MM.1S (cell line): Measurements from ENCODE around the gene RNF152.

ENCODE experiments used
- DNase-seq: peaks from one replicate; pipeline ENCODE4 v3.0.0-alpha.2; 2015
- H2AFZ ChIP-seq: fragments of 300-600 bp; sonication (generic); 2 replicates; pipeline ENCODE4 v1.6.0; 2016; ENCODE audit warnings: antibody characterized with exemption, low read length
- H3F3A ChIP-seq: fragments of 300-600 bp; sonication (generic); 2 replicates; pipeline ENCODE4 v1.6.1; 2016; ENCODE audit warnings: mild to moderate bottlenecking, antibody characterized with exemption, low read length, moderate library complexity, mixed read lengths; ENCODE audit not compliant: insufficient read depth
- H3K27ac ChIP-seq: fragments of 300-600 bp; sonication (generic); 2 replicates; pipeline ENCODE4 v1.5.1; 2016; ENCODE audit warnings: mild to moderate bottlenecking, low read length
- H3K27me3 ChIP-seq: fragments of 300-600 bp; sonication (generic); replicated peaks from 2 replicates; pipeline ENCODE4 v1.6.0; 2016; ENCODE audit warnings: low read length; ENCODE audit not compliant: insufficient read depth
- H3K36me3 ChIP-seq: fragments of 300-600 bp; sonication (generic); replicated peaks from 2 replicates; pipeline ENCODE4 v1.6.1; 2016; ENCODE audit warnings: mild to moderate bottlenecking, low read length, mixed read lengths; ENCODE audit not compliant: insufficient read depth
- H3K4me1 ChIP-seq: fragments of 300-600 bp; sonication (generic); 2 replicates; pipeline ENCODE4 v1.6.1; 2016; ENCODE audit warnings: low read length, mixed read lengths
- H3K4me2 ChIP-seq: fragments of 300-600 bp; sonication (generic); 2 replicates; pipeline ENCODE4 v1.6.0; 2016; ENCODE audit warnings: low read depth, low read length
- H3K4me3 ChIP-seq: fragments of 300-600 bp; sonication (generic); 2 replicates; pipeline ENCODE4 v1.5.1; 2016; ENCODE audit warnings: low read length, mixed read lengths
- H3K79me2 ChIP-seq: fragments of 300-600 bp; sonication (generic); 2 replicates; pipeline ENCODE4 v1.6.1; 2016; ENCODE audit warnings: mixed run types, low read length, mixed read lengths
- H3K9ac ChIP-seq: fragments of 300-600 bp; sonication (generic); 2 replicates; pipeline ENCODE4 v1.6.1; 2016; ENCODE audit warnings: low read length, mixed read lengths
- H3K9me2 ChIP-seq: fragments of 300-600 bp; sonication (generic); replicated peaks from 2 replicates; pipeline ENCODE4 v1.6.1; 2016; ENCODE audit warnings: mild to moderate bottlenecking, low read length, mixed read lengths; ENCODE audit not compliant: insufficient read depth
- H3K9me3 ChIP-seq: fragments of 300-600 bp; sonication (generic); replicated peaks from 2 replicates; pipeline ENCODE4 v1.6.1; 2016; ENCODE audit warnings: mild to moderate bottlenecking, low read length, mixed read lengths; ENCODE audit not compliant: insufficient read depth
- H4K20me1 ChIP-seq: fragments of 300-600 bp; sonication (generic); 2 replicates; pipeline ENCODE4 v1.6.1; 2016; ENCODE audit warnings: mild to moderate bottlenecking, low read length, moderate library complexity, mixed read lengths; ENCODE audit not compliant: insufficient read depth
- EZH2 ChIP-seq: fragments of 300-600 bp; sonication (generic); optimal IDR thresholded peaks from 2 replicates; pipeline ENCODE3; 2017; ENCODE audit warnings: low read depth, mild to moderate bottlenecking, antibody characterized with exemption, low read length, mixed read lengths
- EZH2phosphoT487 ChIP-seq: fragments of 300-600 bp; sonication (generic); IDR thresholded peaks from 2 replicates; pipeline ENCODE4 v1.6.1; 2018; ENCODE audit warnings: antibody characterized with exemption, low read length
- TF ChIP-seq, protein P1 (sequence below): fragments of 300-600 bp; sonication (generic); IDR thresholded peaks from 2 replicates; pipeline ENCODE4 v1.5.1; 2016; ENCODE audit warnings: antibody characterized with exemption, low read length, mixed read lengths

RNF152 gene

DNA sequence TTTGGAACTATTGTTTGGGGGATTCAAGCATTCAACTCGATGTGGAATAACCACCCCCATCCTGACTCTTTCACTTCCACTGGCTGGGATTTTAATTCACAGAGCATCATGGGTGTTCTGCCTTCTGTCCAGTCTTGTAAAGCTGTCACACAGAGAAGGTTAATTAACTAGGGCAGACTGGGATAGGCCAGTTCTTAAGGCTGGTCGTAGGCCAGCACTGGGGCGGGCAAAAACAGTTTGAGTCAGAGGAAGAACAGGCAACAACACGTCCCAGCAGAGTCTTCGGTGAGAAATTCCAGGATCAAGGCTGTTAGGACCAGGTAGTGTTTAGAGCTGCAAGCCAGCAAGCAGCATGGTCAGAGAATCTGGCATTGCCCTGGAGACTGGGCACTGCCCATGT lies 4.0 kb upstream of the RNF152 start:
- Histone ChIP-seq H3K9me2 (no peaks in the 10 kb centered on the region), H3K4me3 (no peak overlapping the region), H2AFZ (no peak overlapping the region), H3K4me1 (0 out of 2 replicates have a peak, but pooled peaks cover 3% of the 10 kb centered on the region), H3K79me2 (no peaks in the 10 kb centered on the region), H4K20me1 (no peaks in the 10 kb centered on the region), H3K9ac (no peak overlapping the region), H3K27ac (no peak overlapping the region), H3K36me3 (no peaks in the 10 kb centered on the region), H3K27me3 (peaks cover 5% of the 10 kb centered on the region; the same call in 1 of the 2 replicates), H3F3A (no peaks in the 10 kb centered on the region), H3K9me3 (no peaks in the 10 kb centered on the region), H3K4me2 (no peak overlapping the region)
- no peak for TF ChIP-seq EZH2phosphoT487
- TF ChIP-seq, protein P1, sequence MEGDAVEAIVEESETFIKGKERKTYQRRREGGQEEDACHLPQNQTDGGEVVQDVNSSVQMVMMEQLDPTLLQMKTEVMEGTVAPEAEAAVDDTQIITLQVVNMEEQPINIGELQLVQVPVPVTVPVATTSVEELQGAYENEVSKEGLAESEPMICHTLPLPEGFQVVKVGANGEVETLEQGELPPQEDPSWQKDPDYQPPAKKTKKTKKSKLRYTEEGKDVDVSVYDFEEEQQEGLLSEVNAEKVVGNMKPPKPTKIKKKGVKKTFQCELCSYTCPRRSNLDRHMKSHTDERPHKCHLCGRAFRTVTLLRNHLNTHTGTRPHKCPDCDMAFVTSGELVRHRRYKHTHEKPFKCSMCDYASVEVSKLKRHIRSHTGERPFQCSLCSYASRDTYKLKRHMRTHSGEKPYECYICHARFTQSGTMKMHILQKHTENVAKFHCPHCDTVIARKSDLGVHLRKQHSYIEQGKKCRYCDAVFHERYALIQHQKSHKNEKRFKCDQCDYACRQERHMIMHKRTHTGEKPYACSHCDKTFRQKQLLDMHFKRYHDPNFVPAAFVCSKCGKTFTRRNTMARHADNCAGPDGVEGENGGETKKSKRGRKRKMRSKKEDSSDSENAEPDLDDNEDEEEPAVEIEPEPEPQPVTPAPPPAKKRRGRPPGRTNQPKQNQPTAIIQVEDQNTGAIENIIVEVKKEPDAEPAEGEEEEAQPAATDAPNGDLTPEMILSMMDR, result no peak
- no peak for TF ChIP-seq EZH2
- DNase-seq, result no peak

DNA sequence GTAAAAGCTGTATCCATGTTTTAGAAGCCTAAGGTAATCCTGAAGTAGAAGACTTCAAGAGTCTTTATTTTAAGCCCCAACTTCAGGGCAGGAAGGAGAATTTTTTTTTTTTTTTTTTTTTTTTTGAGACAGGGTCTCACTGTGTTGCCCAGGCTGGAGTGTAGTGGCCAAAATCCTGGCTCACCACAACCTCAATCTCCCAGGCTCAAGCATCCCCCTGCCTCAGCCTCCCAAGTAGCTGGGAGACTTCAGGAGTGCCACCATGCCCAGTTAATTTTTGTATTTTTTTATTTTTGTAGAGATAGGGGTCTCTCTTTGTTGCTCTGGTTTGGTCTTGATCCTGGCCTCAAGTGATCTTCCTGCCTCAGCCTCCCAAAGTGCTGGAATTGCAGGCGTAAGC lies 3.3 kb upstream of the RNF152 start:
- no peak for DNase-seq
- Histone ChIP-seq H3K4me1 (0 out of 2 replicates have a peak, but pooled peaks cover 3% of the 10 kb centered on the region), H3K9ac (no peak overlapping the region), H3K27me3 (peaks cover 5% of the 10 kb centered on the region; the same call in 1 of the 2 replicates), H3K79me2 (no peaks in the 10 kb centered on the region), H3K9me3 (no peaks in the 10 kb centered on the region), H3K36me3 (no peaks in the 10 kb centered on the region), H2AFZ (no peak overlapping the region), H3K9me2 (no peaks in the 10 kb centered on the region), H3K27ac (no peak overlapping the region), H3K4me2 (no peak overlapping the region), H3K4me3 (no peak overlapping the region), H4K20me1 (no peaks in the 10 kb centered on the region), H3F3A (no peaks in the 10 kb centered on the region)
- TF ChIP-seq, protein P1, result no peak
- TF ChIP-seq EZH2, result no peak

DNA sequence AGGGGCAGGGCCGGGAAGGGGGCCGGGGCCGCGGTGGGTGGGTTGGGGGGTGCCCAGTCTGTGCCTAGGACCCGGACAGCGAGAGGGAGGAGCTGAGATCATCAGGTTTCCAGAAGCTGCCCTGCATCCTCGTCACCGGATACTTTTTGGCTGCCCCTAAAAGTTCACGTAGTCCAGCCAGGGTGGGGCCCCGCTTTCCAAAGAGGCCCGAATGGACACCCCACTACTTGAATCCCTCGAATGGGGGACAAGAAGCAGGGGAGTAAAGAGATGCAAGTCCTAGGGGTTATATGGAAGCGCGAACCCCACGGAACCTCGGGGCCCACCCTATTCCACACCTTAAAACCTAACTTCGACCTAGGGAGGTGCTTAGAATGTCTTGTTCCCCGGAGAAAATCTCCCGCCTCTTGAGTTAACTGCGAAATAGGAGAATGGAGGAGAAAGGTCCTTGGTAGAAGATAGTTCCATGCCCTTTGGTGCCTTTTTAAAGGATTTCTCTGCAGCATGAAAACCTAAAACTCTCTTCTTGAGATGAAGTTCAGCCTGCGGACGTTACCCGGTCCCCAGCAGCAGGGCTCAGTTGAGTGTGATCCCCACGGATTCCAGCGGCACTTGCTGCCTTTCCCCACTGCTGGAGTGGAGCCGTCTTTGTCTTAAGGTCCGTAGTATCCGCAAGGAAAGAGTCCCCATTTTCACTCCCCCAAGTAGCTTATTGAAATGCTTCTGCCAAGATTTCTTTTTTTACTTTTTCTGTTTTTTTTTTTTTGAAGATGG lies 2.1 kb upstream of the RNF152 start:
- DNase-seq, result no peak
- H3F3A ChIP-seq, result no peaks in the 10 kb centered on the region
- H2AFZ ChIP-seq, result peak overlapping the region; percentile 73
- H3K79me2 ChIP-seq, result no peaks in the 10 kb centered on the region
- H3K27ac ChIP-seq, result no peak overlapping the region
- no peak overlapping the region; the same call in 1 of the 2 replicates for H3K9ac ChIP-seq
- H4K20me1 ChIP-seq, result no peaks in the 10 kb centered on the region
- H3K4me3 ChIP-seq, result peak overlapping the region; percentile 64
- TF ChIP-seq EZH2phosphoT487, result no peak
- no peak for TF ChIP-seq EZH2
- TF ChIP-seq, protein P1, result no peak
- H3K4me1 ChIP-seq, result 0 out of 2 replicates have a peak, but pooled peaks cover 3% of the 10 kb centered on the region
- H3K9me3 ChIP-seq, result no peaks in the 10 kb centered on the region
- peak overlapping the region; percentile 69 for H3K4me2 ChIP-seq
- H3K9me2 ChIP-seq, result no peaks in the 10 kb centered on the region
- no peaks in the 10 kb centered on the region for H3K36me3 ChIP-seq
- H3K27me3 ChIP-seq, result peaks cover 5% of the 10 kb centered on the region; the same call in 1 of the 2 replicates
